Activated effector memory CD4-positive, alpha-beta T cell treated with Interleukin-2 at 50 U/mL for 16 hours (primary cell): ENCODE data around the gene BCORL1.

ENCODE experiments used
- DNase-seq: peaks from one replicate; pipeline ENCODE4 v3.0.0-alpha.2; 2020

Gene BCORL1

DNA sequence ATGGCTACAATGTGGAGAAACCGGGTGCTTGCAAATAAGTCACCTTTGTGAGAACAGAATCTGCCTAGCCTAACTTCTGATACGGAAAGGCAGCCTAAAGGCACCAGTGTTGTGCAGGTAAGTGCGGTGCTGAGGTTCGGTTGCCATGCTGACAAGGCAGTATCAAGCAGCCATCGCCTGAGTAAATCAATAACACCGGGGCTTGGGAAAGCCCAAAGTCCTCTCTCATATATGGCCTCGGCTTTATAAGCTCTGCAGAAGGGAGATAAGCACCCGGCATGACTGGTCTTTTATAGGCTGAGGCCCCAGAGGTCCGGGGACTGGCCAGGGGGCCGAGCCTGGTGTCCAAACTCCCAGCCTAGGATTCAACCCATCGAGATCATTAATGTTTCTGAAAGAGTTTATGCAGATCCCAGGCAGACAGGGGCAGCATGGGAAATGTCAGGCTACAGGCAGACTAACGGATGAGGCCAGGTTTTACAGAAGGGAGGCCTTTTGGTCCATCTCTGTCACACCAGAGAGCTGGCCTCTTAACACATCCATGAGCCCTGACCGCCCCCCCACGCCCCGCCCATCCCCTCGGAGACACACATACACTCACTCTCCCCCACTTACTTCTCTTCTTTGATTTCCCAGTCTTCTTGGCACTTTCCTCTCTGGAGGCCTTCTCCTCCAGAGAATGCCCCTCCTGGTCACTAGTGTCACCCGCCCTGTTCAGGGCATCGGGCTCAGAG, 89.3 kb downstream of the BCORL1 start:
- no peak for DNase-seq

DNA sequence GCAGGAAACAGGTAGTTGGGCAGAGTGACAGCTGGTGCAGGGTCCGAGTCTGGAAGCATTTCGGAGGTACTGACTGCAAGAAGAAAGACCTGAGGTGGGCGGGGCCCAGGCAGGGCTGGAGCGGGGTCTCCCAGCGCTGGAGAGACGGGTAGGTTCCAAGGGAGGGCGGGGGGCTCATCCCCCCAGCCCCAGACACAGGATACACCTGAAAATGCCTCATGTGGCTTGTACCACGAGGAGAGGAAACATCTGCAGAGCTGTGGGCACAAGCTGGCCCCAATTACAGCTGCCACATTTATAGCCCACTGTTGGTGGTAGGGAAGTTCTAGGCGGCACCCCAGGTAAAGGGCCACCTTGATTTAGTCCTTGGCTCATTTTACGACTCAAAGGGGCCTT, 89.9 kb downstream of the BCORL1 start:
- DNase-seq, result no peak

DNA sequence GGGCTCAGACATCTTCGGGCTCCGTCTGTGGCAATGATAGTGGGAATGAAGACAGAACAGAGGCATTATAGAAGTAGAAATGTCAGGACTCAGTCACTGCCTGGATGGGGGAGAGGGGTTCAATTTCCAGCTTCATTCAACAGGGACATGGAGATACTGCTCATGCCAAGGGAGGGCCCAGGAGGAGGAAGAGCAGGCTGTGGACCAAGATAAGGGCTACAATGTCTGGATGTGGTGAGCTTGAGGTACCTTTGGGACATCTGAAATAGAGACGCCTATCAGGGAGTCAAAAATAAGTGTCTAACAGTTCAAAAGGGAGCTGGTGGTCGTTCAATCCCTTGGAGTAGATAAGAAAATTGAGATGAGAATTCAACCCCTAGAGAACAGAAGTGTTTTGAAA, 93.3 kb downstream of the BCORL1 start:
- DNase-seq, result no peak

DNA sequence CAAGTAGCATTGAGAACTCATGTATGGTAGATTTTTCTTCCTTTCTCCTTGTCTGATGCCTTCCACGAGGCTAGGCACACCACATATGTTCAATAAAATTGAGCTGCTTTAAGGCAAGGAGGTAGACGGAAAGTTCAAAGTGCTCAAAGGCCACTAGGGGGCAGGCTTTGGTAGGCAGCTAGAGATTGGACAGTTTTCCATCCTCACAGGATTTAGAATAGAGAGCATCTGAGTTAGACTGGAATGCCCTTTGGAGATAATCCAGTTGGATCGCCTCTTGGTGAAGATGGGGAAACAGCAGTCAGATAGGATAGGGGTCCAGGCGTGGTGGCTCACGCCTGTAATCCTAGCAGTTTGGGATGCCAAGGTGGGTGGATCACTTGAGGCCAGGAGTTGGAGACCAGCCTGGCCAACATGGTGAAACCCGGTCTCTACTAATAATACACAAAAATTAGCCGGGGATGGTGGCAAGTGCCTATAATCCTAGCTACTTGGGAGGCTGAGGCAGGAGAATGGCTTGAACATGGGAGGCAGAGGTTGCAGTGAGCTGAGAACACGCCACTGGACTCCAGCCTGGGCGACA, 97.5 kb downstream of the BCORL1 start:
- no peak for DNase-seq

DNA sequence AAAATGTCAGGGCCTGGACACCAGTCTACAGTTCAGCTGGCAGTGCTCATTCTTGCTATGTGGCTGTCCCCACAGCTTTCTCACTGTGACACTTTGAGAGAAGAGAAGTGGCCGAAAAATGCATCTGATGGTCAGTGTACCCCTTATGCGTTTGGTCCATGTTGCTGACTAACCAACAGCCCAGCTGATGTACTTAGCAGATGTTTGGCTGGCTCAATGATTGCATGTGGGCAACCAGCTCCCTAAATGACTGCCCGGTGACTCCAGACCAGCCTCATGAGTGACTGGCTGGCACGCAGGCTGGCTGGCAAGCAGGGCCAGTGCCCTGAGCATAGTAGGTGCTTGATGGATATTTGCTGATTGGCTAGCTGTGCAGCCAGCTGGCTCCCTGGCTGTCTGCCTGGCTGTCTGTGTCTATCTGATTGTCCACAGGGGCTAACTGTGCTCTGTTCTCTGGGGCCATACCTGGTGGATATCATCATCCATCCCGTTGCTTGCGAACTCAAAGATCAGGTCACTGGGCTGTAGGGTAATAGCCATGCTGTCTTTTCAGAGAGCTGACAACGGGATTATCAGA, 98.4 kb downstream of the BCORL1 start:
- DNase-seq, result no peak

DNA sequence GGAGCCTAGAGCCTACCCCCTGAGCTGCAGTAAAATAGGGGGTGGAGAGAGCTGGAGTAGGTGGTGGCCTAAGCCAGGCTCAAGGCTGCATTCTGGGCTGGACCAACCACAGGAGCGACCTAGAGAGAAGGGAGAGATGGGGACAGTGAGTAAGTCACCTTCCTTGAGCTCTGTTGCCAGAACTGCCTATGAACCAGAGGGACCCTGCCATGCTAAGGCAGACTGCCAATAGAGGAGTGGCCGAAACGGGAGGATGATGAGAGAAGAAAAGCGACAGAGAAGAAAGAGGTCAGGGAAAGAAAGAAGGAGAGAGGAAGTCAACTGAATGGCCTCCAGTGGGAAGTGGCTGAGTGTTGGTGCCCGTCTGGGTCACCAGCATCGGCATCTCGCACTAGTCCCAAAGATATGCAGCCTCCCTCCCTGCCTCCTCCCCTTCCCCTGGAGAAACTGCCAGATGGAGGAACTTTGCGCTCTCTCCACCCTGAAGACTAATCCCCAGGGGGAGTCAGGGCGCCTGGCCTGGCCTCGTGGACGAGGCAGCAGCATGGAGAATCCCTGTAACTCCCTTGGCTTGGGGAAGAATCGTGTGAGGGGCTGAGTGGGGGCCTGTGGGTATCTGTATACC, 99.1 kb downstream of the BCORL1 start:
- DNase-seq, result no peak

DNA sequence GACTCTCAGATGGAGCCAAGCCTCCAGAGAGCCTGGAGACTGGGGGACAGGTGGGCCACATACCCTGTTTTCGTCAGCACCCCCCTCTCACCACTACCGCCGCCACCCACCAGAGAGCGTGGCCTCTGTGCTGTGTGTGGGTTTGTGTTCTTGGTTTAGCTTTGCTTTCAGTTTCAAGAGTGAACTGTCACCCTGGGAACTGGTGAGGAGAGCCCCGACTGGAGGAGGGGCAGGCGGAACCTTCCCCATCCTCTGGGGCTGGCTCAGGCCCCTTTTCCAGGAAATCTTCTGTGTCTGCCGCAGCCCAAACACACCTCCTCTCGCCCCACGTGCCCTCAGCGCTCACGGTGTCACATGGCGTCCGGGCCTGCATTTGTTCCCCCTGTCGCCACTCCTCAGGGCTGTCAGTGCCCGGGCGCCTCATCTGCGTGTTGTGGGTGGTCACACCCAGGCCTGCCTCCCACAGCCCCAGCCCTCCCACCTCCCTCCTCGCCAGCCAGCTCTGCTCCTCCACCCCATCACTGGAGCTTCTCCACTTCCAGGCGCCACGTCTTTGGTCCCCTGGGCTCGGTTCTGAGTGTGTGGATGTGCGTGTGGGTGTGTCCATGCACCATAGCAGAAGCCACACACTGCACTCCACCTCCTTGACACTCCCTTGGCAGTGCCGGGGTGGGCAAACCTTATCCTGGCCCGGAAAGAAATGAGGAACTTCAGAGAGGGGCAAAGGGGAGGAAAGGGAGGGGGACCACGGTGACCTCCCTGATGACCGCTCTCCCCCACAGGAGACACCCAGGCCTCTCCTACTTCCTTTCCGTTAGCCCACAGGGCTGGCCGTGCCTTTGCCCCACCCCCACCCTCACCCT, 100.0 kb downstream of the BCORL1 start:
- DNase-seq, result peak; percentile 69

DNA sequence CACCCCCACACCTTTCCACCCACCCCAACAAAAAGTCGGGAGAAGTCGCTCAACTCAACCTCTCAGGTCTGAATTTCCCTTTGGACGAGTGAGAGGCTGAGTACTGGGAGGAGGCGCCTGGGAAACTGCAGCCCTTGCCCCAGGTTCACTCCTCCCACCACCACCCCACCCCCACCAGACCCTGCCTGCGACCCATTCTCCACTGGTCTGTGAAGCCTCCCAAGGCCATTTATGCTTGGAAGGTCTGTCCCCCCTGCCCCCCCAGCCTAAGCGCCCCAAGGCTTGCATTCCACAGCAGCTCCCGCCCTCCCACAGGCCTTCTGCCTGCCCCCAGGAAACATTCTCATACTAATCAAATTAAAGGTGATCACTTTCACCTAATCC, 100.7 kb downstream of the BCORL1 start:
- no peak for DNase-seq

DNA sequence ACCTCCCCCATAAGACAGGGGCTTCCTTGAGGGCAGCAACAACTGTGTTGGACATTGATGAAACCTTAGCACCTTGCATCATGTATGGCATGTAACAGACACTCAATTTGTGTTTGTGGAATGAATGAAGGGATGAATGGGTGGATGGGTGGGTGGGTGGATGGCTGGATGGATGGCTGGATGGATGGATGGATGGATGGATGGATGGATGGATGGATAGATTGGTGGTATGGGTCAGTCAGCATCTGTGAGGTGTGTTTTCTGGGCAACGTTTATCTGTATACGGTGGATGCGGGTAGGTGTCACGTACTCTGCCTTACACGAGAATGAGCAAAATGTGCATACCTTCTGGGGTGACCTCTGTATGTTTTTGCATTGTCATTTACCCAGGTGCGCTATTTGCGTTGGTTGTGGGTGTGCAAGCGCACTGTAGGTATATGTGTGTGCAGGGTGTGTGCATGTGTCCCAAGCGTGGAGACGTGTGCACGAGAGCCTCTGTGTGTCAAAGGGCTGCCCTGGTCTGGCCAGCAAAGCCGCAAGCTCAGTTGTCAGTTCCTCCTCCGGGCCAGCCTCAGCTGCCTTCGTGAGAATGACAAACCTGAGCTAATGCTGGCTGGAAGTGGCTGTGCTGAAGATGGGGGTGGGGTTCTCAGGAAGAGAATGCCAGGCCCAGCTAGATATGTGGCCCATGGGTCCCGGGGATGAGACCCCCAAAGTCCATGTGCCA, 101.4 kb downstream of the BCORL1 start:
- no peak for DNase-seq

DNA sequence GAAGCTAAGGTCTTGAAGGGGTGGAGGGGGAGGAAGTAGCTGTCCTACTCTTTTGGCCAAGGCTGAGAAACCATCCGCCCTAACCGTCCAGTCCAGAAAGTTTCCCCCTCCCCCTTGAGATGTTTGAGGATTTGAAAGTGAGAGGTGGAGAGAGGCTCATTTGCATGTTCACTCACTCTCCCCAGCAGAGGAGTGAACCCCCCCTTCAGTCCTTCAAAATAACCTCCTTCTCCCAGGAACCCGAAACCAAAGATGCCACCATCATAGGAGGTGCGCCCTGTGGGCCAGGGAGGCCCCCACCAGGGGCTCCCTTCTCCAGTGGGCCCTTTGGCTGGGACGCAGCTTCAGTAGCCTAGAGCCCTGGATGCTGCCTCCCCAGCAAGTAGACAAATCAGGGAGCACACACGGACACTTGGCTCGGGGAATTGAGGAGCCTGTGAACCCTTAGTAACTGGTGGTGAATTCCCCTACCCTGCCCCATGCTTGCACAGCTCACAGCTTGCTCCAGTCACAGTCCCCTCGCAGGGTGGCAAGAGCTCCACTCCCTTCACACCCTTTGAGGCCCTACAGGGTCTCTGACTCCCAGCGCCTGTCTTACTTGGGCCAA, 102.3 kb downstream of the BCORL1 start:
- no peak for DNase-seq

DNA sequence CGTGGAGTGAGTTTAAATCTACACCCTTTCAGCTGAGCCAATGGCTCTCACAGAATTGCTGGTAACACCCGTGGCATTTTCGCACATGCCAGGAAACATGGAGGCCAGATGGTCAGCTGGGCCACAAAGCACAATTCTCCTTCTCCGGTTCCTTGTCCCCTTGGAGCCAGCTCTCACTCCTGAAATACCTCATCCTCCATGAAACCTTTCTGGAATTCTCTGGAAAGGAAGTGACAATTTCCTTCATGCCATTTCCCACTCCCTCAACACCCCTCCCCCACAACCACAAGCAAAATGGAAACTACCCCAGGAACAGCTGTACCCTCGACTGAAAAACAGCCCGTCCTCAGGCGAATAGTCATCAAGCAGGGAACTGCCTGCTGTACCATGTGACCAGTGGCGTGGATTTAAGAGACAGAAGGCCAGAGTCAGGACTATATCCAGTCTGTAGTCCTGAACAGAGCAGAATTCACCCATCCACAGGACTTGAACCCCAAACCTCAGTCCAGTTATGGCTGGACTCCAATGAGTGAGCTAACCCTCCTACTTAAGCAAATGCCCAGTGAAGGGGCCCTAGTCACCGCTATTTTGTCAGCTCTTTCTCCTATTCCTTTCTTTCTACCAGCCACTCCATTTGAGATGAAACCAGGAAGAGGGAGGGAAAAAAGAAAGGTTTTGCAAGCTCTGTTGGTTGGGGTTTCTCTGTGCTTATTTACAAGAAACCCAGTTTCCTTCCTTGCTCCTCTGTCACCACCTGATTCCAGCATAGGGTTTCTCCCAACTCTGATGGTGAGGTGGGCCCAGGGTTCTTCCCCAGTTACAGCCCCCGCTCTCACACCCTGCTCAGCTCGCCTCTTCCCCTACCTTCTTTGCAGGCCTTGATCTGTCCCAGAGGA, 103.4 kb downstream of the BCORL1 start:
- no peak for DNase-seq

DNA sequence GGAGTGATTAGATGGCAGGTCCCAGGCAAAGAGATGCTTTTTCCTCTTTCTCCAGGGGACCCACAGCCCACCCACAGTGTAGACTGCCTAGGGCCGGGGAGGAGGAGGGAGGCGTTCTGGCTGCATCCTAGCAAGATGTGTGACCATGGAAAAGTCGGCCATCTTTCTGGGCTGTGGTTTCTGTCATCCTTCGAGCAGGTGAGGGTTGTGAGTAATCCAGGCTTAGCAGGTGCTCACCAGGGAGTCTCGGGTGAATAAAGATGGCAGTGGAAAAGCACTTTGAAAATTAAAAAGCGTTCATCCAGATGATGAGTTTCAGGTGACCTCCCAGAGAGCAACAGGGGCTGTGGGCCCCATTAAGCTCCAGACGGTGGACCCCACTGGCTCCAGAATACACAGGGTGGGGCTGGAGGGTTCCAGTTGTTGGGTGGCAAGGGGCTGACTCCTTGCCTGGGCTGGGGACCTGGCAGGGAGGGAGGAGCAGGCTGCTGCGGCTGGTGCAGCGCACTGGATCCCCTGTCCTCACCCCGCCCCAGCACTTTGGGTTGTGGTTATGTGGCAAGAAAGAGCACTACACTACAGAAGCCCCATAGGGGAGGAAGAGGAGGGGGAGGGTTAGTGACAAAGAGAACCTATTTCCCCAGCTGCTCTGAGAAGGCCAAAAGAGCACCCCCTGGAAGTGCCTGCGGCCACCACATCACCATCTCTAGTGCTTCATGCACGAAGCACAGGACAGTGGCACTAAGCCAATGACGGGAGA, 104.2 kb downstream of the BCORL1 start:
- peak; percentile 56 for DNase-seq

DNA sequence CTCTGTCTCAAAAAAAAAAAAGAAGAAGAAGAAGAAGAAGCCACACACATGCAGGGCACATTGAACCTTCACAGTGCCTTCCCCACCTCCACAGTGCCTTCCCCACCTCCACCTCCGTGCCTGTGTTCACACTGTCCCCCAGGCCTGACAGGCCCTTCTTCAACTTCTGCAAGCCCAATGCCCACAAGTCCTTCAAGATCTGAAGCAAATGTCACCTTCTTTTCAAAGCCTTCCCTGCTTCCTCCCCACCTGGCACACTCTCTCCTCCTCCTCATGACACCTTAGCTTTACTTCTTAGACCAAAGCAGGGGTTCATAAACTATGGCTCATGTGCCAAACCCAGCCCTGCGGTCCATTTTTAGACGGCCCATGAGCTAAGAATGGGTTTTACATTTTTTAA, 107.9 kb downstream of the BCORL1 start:
- DNase-seq, result no peak

DNA sequence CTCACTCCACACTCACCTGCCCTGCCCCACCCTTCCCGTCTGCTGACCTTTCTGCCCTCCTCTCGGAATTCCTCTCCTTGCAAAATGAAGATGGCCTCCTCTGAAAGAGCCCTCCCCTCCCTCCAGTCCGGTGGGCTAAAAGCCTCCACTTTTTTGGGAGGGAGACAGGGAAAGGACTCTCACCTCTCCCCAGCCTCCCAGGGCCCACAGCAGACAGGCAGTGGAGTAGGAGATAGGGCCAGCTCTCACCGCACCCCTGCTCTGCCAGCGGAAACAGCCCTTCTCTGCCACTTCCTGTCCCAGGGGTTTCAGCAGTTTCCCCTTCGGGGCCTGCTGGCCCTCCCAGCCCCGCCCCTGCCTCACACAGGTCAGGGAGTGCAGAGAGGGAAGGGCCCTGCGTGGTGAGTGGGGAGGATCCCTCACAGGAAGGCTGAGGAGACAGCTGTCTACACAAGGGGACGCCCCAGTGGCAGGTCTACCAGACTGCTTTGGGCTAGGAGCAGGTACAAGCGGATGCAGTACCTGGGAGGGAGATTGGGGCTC, 109.6 kb downstream of the BCORL1 start:
- DNase-seq, result peak; percentile 85

DNA sequence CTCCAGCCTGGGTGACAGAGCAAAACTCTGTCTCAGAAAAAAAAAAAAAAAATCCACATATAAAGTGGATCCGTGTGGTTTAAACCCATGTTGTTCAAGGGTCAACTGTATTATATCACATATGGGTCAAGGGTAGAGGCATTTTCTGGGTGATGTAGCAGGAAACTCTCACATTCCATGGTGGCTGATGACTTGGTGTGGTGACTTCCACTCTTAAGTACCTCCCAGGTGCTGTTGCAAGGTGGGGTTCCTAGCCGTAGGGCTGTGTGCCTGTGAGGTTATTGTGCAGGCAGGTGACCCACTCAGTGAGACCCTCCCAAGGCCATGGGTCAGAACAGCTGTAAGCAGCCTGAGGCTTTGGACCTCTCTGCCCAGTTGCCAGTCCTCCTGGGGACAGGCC, 110.8 kb downstream of the BCORL1 start:
- no peak for DNase-seq

DNA sequence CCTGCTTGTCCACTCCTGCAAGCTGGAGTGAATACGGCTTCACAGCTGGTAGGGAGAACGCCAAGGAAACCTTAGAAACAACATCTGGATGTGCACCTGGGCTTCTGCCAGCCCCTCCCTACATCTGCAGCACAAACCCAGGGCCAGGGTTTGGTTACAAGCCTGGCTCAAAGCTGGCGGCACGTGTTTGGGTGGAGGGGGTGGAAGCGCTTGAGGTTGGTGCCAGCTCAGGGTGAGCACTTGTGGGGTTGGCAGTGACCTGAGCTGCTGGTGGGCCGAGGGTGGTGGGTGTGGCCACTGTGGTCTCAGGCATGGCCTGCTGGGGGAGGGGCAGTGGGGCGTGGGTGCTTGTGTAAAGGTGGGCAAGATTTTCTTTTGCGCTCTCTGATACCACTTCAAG, 112.3 kb downstream of the BCORL1 start:
- DNase-seq, result no peak

DNA sequence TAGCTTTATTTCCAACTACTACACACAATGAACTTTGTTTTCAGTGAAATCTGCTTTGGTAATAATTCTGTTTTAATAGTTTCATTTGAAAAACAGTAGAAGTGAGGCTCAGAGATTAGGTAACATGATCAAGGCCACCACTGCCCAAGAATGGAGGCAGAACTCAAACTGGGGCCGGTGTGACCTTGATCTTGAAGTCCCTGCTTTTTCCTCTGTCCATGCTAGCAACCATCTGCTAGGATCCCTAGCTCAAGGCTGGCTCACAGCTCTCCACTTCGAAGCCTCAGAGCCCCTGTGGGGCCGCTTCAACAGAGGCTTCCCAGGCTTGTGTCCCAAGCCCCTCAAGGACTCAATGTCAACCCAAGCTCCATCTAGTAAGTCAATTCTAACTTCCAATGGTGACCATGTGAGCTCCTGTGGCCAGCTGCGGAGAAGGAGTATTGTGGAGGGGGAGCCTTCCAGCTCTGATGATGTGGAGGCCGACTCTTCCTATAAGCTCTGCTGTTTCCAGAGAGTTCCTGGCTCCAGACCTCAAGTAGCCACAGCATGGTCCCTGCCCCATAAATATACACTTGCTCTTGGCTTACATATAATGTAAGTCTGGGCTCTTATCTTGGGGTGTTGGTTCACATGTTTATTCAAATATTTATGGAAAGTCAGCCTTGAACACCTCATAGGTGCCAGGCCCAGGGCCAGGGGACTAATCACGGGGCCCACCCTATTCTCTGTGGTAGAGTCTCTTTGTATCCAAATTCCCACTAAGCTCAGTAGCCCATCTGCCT, 113.0 kb downstream of the BCORL1 start:
- DNase-seq, result no peak

DNA sequence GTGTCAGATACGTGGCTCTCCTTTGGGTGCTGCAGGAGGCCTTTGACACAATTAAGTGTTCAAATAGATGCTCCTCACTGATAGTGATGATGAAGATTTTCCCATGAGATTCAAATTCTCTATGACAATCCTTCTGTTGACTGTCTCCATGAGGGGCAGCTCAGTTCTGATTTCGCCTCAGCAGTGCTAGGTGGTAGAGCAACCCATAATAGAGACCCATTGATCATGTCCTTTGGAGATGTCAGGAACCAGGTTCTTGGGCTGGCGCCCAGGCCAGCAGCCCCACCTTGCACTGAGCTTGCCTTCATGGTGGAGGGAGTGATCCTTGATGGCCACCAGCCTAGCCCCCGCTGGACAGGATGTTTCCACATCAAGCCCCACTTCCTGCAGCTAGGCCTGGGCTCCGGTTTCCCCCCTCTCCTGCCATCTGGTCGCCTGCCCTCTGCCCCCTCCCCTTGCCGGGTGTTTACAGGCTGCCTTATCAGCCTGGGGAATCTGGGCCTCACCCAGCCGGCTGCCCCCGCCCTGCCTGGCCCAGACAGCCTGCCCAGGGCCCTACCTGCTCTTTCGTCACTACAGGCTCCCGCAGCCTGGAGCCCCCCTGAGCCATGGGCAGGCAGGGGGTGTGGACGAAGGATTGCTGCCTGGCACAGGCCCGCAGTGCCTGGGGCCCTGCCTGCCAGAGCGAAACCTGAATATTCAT, 115.2 kb downstream of the BCORL1 start:
- peak; percentile 33 for DNase-seq

DNA sequence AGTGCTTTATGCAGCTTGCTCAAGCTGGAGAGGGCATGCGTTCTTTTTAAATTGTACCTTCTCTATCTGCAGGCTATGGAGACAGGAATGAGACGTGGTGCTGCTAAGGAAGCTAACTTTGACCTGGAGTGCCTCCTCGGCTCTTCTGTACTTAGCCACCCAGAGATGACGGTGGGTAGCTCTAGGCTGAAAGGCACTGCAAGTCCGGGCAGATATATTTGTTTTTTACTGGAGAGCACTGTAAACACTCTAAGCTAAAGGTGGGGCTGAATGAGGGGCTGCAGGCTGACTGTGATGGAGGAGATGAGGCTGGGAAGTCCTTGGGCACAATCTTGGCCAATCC, 115.7 kb downstream of the BCORL1 start:
- DNase-seq, result no peak
